HG03066 (cell line): ENCODE results near the gene SAMD4B.
"Not testable (repeated sequence)": the region's sequence is repeated elsewhere in the genome, so short reads cannot be mapped to it uniquely, and the experiment has no call there.

Source experiments
- ATAC-seq: cut with Tn5 transposase; IDR thresholded peaks from one replicate; pipeline ENCODE4 v1.9.1; 2021; ENCODE audit warnings: low read depth; ENCODE audit not compliant: unreplicated experiment

SAMD4B gene

DNA sequence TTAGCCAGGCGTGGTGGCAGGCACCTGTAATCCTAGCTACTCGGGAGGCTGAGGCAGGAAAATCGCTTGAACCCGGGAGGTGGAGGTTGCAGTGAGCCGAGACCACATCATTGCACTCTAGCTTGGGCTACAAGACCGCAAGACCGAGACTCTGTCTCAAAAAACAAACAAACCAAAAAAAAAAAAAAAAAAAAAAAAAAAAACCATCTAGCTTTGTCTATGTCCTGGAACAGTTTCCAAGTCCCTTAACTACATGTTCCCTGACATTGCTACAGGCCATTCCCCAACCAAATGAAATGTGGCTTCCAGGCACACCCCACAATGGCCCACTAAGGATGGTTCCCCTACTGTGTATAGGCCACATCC is 32.9 kb upstream of the SAMD4B start:
- ATAC-seq: not testable (repeated sequence)

DNA sequence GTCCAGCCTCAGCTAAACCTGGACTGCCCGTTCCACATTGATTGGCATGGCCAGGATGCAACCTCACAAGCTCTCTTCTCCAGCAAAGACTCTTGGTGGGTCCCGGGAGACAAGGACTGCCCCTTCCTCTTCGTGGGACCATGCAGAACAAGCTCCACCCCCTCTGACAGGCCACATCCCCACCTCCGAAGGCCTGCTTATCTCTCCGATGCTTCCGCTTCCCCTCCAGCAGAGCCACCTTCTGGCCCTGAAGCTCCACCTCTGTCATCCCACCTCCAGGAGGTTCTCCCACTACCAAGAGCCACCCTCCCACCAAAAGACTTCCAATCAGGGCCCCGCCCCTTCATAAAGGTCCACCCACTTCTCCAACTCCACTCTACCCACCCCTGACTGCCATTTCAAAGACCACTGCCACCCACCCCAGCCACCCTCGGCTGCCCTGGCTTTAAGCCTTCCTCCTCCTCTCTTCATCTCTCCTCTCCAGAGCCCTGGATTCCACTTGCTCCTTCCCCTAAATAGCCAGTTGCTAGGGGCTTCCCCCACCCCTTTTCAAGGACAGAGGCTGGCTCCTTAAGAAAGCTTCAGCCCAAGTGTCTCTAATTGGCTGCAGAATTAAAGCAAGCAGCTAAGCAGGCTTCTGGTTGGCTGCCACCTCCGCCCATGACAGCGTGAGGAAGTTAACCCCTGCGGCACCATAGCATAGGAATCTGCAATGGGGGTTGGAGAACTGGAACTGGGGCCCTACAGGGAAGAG is 31.5 kb upstream of the SAMD4B start:
- no peak for ATAC-seq

DNA sequence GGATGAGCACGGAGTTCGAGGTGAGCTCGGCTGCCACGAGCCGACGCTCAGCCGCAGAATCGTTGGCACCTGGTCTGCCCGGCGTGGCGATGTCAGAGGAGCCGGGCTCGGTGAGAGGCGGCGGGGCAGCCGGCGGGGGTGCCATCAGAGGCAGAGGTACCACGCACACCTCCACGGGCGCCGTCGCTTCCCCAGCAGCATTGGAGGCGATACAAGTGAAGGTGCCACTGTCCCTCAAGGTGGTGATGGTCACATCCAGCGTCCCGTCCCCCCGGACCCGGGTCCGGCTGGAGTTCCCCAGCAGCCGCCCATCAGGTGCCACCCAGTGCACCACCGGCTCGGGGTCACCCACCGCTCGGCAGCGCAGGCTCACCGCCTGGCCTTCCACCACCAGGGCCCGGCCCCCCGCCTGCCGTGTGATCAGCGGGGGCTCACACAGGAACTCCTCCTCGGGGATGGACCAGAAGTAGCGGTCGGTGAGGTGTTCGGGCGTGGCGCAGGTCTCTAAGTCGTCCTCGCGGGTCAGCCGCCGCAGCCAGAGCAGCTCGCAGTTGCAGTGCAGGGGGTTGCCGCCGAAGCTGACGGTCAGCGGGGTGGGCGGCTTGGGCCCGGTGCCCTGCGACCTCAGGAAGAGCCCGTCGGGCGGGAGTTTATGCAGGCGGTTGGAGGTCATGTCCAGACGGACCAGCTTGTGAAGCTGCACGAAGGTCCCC is 28.0 kb upstream of the SAMD4B start:
- ATAC-seq: no peak

DNA sequence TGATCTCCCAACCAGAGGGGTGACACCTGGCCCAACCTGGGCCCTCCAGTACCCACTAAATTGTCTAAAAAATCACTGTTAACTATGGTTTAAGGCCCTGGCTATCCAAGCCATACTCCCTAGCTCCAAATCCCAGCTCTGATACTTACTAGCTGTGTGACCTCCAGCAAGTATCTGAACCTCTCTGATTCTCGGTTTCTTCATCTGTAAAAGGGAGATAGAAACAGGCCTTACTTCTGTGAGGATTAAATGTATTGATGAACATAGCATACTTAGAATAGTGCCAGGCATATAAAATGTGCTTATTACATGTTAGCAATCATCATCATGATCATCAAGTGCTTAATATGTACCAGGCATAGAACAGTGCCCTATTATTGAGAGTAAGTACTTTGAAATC is 26.3 kb upstream of the SAMD4B start:
- no peak for ATAC-seq

DNA sequence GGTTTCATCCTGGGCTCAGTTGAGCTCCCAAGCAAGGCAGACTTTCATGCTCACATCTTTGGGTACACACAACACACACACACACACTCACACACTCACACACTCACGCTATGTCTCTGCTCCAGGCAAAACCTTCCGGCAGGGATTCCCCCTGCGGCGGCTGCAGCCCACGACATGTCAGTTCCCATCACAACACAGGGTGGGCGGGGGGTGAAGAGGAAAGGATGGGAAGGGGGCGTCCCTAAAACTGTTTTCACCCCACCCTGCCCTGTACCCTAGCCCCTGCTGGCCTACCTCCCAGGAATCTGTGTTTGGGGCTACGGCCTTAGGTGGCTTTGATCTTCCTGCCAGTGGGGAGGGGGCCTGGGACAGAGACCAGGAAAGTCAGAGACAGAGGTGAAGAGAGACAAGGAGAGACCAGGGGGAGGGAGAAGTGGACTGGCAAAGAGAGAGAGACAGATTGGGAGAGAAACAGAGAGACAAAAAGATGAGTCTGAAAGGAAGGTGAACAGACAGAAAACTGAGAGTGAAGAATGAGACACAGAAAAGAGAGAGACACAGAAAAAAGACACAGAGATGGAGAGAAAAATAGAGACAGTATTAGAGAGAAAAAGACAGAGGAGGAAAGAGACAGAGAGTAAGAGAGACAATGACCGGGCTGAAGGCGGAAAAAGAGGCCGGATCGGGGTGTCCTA is 25.4 kb upstream of the SAMD4B start:
- no peak for ATAC-seq

DNA sequence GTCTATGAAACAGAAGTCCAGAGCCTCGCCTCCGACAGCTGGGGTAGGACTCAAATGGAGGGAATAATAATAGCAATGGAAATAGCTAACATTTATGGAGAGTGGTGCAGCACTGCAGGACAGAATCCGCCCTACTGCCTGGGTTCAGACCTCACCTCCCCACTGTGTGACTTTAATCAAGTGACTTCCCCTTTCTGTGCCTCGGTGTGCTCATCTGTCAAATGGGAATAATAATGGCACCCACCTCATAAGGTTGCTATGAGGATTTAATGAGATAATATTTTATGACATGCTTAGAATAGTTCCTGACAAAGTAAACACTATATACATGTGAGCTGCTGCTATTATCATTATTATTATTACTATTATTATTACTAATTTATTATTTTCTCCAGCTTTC is 24.7 kb upstream of the SAMD4B start:
- no peak for ATAC-seq

DNA sequence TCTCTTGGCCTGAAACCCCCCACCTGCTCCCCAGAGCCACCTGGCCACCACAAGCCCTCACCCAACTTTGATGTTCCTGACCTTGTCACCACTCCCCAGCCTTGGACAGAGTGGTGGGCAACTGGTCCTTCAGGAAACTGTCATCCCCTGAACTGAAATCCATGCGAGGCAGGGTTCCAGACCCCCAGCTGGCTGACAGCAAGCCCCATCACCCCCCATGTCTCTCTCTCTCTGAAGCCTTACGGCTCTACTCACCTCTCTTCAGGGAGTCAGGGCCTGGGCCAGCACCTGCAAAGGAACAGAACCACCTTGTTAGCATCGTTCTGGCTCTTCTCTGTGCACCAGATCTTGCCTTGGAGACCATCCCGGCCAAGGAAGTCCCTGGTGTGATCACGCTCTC is 24.1 kb upstream of the SAMD4B start:
- no peak for ATAC-seq

DNA sequence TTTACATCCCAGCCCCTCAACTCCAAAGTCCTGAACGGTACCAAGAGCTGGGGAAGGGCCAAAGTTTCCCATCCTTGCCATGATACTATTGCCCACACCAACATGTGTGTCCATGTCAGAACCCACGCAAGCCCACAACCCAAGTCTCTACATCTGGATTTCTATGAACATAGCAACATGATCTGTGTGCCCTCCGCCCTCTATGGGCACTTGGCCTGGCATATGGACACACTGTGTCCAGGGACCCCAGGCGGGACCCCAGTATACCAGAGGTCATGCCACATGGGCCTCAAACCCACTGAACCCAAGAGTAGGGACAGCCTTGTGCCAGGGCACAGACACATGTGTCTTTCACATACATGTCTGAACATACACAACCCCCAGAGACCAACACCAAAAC is 23.5 kb upstream of the SAMD4B start:
- no peak for ATAC-seq

DNA sequence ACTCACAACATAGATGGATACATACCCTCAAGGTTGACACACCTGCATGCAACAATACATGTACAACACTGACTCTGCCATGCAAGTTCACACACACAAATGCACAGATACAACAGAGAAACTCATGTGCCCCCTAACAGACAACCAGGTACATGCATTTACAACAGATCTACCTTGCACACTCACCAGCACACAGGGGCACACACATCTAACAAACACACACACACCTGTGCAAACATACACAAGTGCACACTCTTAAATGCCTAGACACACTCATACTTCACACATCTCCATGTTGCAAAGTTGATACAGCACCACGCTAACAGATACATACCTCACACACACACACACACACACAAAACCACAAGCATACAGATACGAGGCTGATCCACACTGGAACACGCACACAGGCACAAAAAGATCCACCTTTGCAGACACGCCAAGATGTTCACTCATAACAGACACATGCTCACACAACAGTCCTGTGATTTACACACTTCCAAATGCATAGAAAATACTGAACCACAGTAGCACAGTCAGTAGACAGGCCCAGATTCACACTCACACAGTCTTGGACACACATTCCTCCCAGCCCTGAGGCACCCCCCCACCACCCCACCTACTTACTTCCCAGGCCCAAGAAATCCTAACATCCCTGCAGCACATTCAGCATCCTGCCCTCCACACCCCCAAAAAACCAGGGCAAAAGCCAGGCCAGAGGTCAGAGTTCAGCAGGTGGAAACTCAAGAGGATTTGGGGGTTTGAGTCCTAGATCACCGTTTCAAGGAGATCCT is 22.9 kb upstream of the SAMD4B start:
- no peak for ATAC-seq

DNA sequence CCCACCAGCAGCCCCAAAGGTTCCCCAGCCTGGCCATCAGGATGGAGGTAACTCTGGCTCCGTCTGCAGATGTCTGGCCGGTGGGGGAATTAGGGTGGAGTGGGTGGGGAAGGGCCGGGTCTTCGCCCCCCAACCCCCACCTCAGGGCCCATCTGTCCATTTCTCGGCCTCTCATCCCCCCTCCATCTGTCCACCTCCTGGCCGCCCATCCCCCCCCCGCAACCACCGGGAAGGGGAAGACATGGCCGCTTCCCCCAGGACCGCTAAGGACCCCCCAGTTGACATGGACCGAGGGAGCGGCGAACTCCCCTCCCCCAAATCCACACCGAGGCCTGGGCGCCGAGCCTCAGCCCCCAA is 22.4 kb upstream of the SAMD4B start:
- ATAC-seq: no peak

DNA sequence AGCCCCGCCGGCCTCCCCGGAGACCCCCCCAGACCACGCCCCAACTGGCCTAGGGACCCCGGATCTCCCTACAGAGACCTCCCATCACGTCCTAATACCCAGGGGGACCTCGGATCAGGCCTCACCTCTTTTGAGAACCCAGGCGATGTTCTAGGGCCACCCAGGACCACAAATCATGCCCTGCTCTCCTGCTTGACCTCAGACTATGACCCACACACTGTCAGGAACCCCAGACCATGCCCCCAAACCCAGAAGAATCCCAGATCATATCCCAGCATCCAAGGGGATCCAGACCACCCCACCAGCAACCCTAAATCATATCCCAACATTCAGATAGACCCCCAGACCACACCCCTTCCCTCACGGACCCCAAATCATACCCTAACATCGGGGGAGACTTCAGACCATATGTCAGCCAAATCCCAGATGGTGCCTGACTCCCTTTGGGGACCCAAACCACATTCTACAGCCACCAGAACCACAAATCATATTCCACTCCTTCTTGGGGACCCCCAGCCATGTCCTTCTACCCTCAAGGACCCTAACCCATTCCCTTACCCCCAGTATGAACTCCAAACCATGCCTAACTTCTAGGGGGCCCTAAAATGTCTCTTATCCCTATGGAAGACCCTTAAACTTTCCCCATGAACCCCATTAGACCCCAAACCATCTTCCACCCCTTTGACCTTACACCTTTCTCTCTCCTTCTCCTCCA is 20.9 kb upstream of the SAMD4B start:
- ATAC-seq: no peak

DNA sequence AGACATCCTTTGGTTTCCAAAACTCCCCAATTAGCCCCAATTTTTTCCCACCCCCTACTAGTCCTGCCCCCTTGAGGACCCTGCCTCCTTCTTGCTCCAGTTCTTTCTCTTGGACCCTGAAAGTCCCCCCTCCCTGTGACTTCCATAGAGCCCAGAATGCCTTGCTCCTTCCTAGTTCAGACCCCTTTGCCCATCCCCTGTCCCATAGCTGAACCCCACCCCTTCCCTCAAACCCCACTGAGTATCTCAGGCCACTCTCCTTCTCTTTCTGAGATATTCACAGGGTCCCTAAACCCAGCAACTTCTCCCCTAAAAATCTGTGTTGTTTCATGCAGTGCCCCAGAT is 20.4 kb upstream of the SAMD4B start:
- ATAC-seq: no peak

DNA sequence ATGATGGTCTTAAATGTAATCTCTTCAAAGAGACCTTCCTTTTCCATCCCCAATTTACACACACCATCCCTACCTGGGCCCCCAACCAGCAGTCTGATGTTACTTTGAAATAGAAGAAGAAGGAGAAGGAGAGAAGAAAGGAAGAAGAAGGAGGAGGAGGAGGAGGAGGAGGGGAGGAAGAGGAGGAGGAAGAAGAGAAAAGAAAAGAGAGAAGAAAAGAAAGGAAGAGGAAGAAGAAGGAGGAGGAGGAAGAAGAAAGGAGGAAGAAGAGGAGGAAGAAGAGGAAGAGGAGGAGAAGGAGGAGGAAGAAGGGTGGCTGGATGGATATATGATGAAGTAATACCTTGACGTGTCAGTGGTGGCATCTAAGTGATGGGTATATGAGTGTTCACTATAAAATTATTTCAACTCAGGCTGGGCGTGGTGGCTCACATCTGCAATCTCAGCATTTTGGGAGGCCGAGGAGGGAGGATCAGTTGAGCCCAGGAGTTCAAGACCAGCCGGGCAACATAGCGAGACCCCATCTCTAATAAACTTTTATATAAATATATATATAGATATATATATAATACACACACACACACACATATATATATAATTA is 17.9 kb upstream of the SAMD4B start:
- ATAC-seq: no peak

DNA sequence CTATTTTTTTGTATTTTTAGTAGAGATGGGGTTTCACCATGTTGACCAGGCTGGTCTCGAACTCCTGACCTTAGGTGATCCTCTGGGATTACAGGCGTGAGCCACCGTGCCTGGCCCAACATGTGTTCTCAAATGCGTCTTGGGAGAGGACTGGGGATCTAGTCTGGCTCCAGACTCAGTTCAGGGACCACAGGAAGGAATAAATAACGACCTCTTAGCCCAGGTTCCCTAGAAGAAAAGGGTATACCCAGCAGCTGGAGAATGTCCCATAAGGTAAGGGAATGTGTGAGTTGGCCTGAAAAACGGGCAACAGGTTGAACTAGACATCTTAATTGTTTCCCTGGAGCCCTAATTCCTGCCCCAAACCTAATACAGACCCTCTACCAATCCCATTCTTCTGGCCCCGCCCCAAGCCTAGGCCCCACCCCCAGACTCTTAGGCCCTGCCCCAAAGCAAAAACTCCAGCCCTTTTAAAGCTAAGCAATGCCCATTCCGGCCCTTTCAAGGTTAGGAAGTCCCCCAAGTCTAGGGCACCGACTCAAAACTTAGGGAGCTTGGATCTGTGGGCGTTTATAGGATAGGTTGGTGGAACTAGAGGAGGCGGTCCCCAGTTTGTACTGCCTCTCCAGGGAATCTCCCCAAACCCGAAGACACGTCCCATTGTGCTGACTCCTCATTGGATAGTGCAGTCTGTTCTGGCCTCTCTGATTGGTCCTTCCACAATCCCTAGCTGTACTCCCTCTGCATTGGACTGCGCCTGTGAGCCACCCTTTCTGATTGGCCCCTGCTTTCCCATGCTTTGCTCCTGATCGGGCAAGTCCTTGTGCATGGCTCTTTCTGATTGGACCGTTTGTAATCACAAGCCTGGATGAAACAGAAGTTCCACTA is 16.2 kb upstream of the SAMD4B start:
- ATAC-seq: no peak

DNA sequence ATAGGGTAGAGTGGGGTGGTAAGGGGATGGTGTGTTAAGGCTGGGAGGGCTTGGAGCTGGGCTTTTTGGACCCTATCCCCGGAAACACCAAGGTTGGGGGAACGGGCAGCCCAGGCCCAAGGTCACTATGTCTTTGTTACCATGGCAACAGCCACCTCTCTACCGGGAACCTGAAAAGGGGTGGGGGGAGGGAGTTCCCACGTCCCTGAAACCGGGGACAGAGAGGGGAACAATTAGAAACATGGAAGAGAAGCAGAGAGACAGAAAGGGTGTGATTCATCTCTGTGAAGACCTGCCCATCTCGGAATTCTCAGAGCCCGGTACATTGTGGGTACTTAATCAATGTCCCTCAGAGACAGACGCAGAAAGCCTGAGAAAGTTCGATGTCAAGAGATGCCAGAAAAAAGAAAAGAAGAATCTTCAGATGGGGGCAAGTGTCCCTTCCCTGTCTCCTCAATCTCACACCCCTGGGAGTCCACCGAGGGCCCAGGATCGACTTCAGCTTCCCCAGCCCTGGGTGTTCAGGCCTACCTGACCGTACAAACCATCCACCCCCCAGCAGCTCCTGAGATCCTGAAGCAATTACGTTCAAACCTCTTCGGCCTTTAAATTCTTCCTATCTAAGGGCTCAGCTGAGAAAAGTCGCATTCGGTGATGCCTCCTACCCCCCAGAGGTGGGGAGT is 14.7 kb upstream of the SAMD4B start:
- ATAC-seq: no peak

DNA sequence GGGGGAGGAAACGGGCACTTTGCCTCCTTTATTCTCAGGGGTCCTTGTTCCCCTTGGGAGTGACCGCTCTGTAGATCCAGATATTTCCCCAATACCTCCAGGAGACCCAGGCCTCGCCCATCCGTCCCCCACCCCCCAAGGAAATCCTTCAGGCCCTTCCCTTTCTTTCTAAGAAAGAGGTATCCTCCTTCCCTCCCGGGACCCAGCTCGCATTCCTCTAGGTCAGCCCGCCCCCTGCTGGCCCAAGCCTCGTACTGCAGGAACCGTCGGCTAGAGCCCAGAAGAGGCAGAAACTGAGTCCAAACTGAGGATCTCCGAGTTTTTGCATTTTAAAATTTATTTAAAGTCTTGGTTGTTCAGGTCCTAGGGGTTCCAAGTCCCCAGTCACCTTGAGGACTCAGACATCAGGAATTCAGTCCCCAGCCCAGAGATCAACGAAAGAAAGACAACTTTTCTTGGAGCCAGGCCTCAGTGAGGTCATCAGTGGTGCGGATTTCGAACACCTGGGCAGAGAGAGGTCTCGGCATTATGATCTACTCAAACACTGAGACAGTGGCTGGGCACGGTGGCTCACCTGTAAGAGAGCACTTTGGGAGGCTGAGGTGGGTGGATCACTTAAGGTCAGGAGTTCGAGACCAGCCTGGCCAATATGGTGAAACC is 14.0 kb upstream of the SAMD4B start:
- ATAC-seq: no peak

DNA sequence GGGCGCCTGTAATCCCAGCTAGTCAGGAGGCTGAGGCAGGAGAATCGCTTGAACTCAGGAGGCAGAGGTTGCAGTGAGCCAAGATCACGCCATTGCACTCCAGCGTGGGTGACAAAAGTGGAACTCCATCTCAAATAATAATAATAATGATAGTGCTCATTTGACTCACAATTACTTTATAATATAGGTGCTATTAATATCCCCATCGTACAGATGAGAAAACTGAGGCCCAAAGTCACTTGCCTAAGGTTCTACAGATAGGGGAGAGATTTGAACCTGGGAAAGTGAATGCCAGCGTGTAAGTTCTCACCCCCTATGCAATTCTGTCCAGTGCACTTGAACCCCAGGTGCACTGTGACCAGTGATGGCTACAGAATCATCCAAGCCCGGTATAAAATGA is 12.3 kb upstream of the SAMD4B start:
- no peak for ATAC-seq

DNA sequence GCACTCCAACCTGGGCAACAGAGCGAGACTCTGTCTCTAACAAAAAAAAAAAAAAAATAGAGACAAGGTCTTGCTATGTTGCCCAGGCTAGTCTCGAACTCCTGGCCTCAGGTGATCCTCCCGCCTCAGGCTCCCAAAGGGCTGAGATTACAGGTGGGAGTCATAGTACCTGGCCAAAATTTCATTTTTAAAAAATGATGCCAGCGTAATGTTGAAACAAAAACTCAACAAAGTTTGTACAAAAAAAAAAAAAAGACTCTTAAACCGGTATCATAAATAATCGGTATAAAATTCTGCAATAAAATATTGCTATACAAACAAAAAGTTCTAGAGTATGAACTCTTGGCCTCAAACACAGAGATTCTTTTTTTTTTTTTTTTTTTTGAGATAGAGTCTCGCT is 9.9 kb upstream of the SAMD4B start:
- no peak for ATAC-seq
